HG03520 (cell line): ENCODE results near the gene SPATA24.
A peak's percentile ranks its signal among the peaks of the same experiment; 100 is the strongest.
"Not testable (repeated sequence)": the region's sequence is repeated elsewhere in the genome, so short reads cannot be mapped to it uniquely, and the experiment has no call there.

Source experiments
- ATAC-seq: cut with Tn5 transposase; IDR thresholded peaks from one replicate; pipeline ENCODE4 v1.9.1; 2021; ENCODE audit warnings: mild to moderate bottlenecking, moderate library complexity; ENCODE audit not compliant: unreplicated experiment

SPATA24 gene

GRCh38 chr5:139417214-139417613 is 13.3 kb upstream of the SPATA24 start:
- no peak for ATAC-seq

DNA sequence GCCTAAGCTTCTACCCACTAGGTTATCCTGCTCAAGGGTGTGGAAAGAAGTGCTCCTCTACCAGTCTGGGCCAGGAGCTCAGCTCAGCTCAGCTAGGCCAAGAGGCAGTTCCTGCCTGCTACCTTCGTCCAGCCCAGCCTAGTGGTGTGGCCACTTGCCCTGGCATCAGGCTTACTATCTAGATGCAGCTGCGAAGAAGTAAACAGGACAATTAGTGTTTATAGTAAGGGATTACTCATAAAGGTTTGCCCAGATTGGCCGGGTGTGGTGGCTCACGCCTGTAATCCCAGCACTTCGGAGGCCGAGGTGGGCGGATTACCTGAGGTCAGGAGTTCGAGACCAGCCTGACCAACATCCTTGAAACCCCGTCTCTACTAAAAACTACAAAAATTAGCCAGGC is 12.8 kb upstream of the SPATA24 start:
- no peak for ATAC-seq

DNA sequence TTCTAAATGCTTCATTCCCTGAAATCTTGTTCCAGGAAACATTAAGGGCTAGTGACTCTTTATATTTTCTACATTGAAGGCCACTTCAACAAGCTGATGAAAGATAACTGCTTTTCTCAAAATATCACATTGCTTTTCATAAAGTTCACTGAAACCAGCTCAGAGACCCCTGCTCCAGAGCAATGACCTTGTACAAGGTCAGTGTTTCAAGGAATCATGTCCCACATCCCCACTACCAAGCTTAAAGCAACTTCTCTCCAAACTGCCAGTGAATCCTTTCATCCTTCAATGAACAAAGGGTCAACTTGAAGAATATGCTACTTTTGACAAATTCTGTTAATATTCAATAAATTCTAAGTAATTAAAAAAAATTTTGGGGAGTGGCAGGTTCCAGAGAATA is 12.0 kb upstream of the SPATA24 start:
- no peak for ATAC-seq

GRCh38 chr5:139415221-139415861 is 11.5 kb upstream of the SPATA24 start:
- ATAC-seq, result no peak

DNA sequence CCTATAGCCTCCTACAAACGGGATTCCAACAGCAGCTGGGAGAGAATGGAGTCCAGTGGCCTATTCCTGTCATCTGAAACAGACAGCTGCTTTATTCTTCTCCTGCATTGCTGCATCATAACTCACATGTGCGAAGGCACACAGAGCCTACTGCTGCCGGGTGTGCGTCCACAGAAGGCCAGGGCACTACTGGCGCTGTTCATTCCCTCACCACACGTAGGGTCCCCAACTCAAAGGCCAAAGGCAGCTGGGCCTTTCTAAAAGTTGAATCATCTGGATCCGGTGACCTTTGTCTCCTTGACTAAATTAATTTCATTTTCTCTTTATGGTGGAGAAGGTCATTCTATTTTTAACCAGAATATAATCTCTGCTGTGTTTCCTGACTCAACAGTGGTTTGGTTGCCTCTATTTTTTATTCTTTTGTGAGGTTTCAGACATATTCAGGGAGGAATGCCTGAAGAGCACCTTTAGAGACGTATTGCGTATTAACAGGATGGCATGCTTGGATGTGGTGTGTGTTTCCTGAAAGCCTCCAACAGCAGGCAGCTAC is 10.8 kb upstream of the SPATA24 start:
- no peak for ATAC-seq

DNA sequence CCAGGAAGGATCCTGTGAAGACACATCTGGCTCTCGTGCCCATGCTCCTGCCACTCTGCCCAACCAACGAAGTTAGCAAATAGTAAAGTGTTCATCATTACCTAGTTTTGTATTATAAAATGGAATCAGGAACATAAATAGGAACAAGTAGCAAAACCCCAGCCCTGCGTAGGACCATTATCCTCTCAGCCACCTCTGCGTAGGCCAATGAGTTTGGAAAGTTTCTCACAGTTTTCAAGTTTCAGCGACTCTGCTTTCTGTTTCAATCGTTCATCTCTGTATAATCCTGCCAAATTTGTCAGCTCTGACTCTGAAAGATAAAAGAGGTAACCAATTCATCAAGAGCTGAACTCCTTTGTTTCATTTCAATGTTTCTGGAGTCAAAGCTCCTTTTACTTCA is 10.1 kb upstream of the SPATA24 start:
- no peak for ATAC-seq

GRCh38 chr5:139413153-139413552 is 9.3 kb upstream of the SPATA24 start:
- ATAC-seq, result no peak

GRCh38 chr5:139410993-139411828 is 7.3 kb upstream of the SPATA24 start:
- ATAC-seq, result no peak

DNA sequence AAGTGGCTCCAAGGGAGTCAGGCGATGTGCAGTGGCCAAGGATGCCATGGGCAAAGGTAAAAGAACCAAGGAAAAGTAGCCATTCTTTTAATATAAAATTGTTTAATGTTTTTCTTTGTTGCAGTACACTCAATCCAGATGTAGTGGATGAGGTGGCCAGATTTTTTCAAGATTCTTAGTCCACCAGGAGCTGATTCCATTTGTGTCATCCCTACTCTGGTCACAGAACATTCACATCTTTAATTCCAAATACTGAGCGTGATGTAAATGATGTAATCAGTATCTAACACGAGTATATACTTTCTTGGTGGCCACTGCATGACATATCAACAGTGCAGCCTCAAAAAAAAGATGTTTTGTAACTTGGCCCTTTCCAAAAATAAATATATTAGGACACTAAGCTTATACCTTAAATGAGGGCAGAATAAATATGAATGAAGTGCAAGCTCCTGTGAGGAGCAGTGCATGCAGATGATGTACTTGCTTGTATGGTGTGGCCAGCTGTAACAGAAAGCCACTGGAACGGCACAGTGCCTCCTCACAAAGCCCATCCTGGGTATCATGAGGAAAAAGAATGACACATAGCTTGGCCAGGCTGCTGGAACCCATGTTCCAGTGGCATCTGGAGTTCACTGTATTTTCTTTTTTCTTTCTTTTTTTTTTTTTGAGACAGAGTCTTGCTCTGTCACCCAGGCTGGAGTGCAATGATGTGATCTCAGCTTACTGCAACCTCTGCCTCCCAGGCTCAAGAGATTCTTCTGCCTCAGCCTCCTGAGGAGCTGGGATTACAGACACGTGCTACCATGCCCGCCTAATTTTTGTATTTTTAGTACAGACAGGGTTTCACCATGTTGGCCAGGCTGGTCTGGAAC is 6.5 kb upstream of the SPATA24 start:
- no peak for ATAC-seq

- ATAC-seq, result not testable (repeated sequence)
These were observed 5.2 kb upstream of the SPATA24 start for GRCh38 chr5:139409116-139409515.

- no peak for ATAC-seq
These were observed 4.3 kb upstream of the SPATA24 start for GRCh38 chr5:139408191-139408590.

DNA sequence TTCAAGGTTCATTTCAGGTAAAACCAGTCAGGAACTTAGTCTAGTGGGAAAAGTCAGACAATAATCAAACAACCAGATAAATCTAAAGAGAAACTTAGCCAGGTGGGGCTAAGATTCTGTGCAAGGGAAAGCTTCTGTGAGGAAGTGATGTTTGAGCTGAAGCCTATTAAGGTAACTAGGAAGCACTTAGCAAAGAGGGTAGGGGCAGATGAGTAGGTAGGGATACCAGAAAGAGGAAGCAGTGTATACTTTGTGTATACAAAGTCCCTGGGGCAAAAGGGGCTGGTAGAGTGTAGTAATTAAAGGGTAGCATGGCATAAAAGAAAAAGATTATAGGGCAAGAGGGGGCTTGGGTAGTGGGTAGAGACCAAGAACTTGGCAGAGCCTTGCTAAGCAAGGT is 3.6 kb upstream of the SPATA24 start:
- no peak for ATAC-seq

DNA sequence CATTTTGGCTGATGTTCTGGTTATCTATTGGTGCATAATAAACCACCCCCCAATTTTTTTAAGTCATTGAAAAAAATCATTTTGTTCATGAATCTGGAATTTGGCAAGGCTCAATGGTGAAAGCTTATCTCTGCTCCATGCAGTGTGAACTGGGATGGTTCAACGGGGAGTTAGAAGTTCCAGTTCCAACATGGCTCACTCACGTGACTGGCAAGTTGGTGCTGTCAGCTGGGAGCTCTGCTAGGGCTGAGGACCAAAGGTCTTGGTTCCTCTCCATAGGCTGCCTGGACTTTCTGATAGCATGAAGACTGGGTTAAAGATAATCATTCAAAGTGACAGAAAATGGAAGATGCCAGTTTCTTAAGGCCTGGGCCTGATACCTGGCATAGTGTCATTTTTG is 3.1 kb upstream of the SPATA24 start:
- ATAC-seq, result no peak

DNA sequence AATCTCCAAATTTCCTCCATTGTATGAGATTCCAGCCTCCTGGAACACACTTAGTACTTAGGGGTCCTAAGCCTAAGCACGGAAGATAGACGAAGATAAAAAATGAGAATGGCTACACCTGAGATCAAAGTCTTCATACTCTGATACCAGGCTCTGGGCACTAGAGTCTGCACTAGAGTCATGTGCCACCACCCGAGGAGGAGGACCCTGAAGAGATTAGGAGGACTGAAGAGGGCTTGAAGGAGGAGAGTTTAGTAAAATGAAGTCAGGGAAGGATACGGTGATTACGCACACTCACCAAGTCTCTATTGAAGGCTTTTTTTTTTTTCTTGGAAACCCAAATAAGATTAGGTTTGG is 573 bp upstream of the SPATA24 start:
- no peak for ATAC-seq

- peak; percentile 2 for ATAC-seq
These were observed 487 bp downstream of the SPATA24 start for GRCh38 chr5:139403418-139403786.

DNA sequence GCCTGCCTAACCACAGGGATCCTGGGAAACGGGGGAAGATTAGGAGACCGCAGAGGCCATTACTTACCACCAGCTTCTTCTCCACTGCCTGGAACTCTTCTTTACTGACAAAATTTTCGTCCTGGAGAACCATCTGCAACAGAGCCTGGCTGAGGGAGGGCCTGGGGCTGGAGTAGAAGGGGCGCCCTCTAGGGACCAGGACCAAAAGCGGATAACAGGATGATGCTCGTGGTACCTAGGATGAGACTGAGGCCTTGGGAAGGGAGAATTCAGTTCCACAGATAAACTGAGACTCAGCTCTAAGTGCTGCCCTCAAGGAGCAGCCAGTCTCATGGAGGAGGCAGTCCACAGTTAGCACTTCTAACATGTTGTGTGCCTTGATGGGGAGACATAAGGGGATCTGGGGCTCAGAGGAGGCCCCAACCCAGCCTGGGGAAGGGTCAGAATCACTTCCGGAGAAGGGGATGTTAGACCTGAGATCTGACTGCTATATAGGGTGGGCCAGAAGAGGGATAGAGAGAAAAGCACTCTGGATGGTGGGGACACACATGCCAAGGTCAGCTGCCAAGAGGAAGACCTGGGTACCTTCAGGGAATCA is 1.2 kb downstream of the SPATA24 start:
- no peak for ATAC-seq

DNA sequence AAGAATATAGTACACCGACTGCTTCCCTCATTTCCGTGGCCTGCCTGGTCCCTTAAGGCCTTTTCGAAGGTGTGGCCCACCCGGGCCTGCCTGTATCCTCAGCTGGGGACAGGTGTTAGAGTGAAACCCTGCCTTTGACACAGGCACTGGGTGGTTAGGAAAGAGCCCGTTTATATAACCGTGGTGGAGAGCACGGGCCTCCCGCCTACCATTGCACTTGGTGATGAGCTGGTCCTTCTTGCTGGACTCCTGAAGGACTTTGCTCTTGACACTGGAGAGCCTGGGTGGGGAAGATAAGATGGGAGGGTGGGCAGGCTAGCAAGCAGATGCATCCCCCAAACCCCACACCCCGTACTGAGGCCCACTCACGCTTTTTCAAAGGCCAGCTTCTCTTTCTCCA is 2.3 kb downstream of the SPATA24 start:
- no peak for ATAC-seq

GRCh38 chr5:139399501-139400121 is 4.3 kb downstream of the SPATA24 start:
- no peak for ATAC-seq

DNA sequence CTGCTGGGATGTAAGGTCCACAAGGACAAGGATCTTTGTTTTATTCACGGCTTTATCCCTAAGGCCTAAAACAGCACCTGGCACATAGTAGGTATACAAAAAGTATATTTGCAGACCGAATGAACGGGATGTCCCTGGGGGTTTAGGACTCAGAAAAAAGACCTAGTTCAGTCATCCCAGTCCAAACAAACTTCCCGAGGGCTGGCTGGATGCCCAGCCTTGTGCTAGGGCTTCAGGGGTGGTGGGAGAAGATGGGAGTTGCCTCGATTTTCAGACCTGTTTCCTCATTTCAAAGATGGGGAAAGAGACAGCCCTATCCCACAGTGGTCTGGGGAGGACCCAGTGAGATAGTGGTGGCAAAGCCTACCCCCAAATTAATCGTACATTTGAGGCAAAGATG is 6.0 kb downstream of the SPATA24 start:
- ATAC-seq, result no peak

DNA sequence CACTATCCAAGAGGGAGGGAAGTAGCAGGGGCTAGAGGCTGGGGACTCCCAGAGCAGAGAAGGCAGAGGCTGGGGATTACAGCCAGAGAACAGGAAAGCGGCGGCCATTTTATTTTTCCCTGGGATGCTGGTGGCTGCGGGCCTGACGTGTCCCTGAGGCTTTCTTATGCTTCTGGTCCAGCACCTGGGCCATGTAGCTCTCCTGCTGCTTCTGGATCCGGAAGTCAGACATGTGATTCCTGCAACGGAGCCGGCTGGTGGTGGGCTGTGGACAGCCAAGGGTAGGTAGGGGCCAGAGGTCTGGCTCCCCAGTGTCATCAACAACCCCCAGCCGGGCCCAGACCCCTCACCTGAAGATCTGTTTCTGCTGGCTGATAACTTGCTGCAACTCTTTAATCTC is 7.2 kb downstream of the SPATA24 start:
- no peak for ATAC-seq
